ENCODE data around the gene TDRD15.
"Not testable (repeated sequence)": the region's sequence is repeated elsewhere in the genome, so short reads cannot be mapped to it uniquely, and the experiment has no call there.

Gene TDRD15

GRCh38 chr2:21123473-21124393 is at the start of gene TDRD15:
TSS of gene TDRD15 (plus strand) at chr2:21123968. CDS start at chr2:21137468, 13,500 bp downstream.
- no peak for DNase-seq

- no peak for DNase-seq
These were observed 45.5 kb upstream of the TDRD15 start for GRCh38 chr2:21078296-21078695.

GRCh38 chr2:21083482-21083881 is 40.3 kb upstream of the TDRD15 start:
- no peak for DNase-seq

GRCh38 chr2:21084401-21084800 is 39.4 kb upstream of the TDRD15 start:
- no peak for DNase-seq

GRCh38 chr2:21092308-21092869 is 31.4 kb upstream of the TDRD15 start:
- no peak for DNase-seq

GRCh38 chr2:21095178-21095577 is 28.6 kb upstream of the TDRD15 start:
- no peak for DNase-seq

GRCh38 chr2:21095714-21096113 is 28.1 kb upstream of the TDRD15 start:
- DNase-seq = no peak

GRCh38 chr2:21096458-21096857 is 27.3 kb upstream of the TDRD15 start:
- no peak for DNase-seq

GRCh38 chr2:21097331-21097730 is 26.4 kb upstream of the TDRD15 start:
- DNase-seq = no peak

GRCh38 chr2:21098294-21098693 is 25.5 kb upstream of the TDRD15 start:
- no peak for DNase-seq

GRCh38 chr2:21099281-21099907 is 24.4 kb upstream of the TDRD15 start:
- DNase-seq = no peak

GRCh38 chr2:21101514-21102155 is 22.1 kb upstream of the TDRD15 start:
- DNase-seq = not testable (repeated sequence)

- DNase-seq = no peak
These were observed 21.4 kb upstream of the TDRD15 start for GRCh38 chr2:21102356-21102755.

GRCh38 chr2:21103274-21103891 is 20.4 kb upstream of the TDRD15 start:
- DNase-seq = no peak

GRCh38 chr2:21104030-21104660 is 19.6 kb upstream of the TDRD15 start:
- no peak for DNase-seq

GRCh38 chr2:21111012-21111411 is 12.8 kb upstream of the TDRD15 start:
- no peak for DNase-seq

GRCh38 chr2:21117688-21118087 is 6.1 kb upstream of the TDRD15 start:
- DNase-seq = no peak

- peak in 17 of 56 donors; percentile 1 to 57 (median 4) for DNase-seq
These were observed 5.4 kb upstream of the TDRD15 start for GRCh38 chr2:21118302-21118920.

GRCh38 chr2:21131861-21132260 is 8.1 kb downstream of the TDRD15 start:
- DNase-seq = no peak

GRCh38 chr2:21135585-21135984 is 11.8 kb downstream of the TDRD15 start:
- DNase-seq = no peak
